K562 (cell line): Measurements from ENCODE around the gene YAF2. TPM values are rescaled to one million over a fixed set of nuclear protein-coding genes. Genes with fewer than 3 reads are reported as not detected.
A peak's percentile ranks its signal among the peaks of the same experiment; 100 is the strongest.

ENCODE experiments used
- ARHGAP35 ChIP-seq: fragments of 450-650 bp; IDR thresholded peaks from 2 replicates; pipeline ENCODE4 v1.6.1; 2018; ENCODE audit not compliant: partially characterized antibody
- EZH2 ChIP-seq: IDR thresholded peaks from 2 replicates; pipeline ENCODE4 v1.6.1; 2012; ENCODE audit warnings: low read depth, mild to moderate bottlenecking, inconsistent platforms, low read length, borderline replicate concordance
- TRIM24 ChIP-seq, 2 experiments: fragments of 450-650 bp; IDR thresholded peaks; 2 replicates each; pipeline ENCODE4 v1.6.1; 2016
- ZNF589 ChIP-seq: fragments of 200-800 bp; sonication (Bioruptor generic); IDR thresholded peaks from 2 replicates; pipeline ENCODE4 v1.6.1; 2016; ENCODE audit warnings: low read depth, missing genetic modification characterization, missing compliant biosample characterization
- polyA plus RNA-seq, 8 experiments: library from polyadenylated mRNA; depleted of rRNA in 4 of 8; stranded (reverse) in 5 of 8; unstranded in 3 of 8; fragments of >200 nt; fragmentation: Nextera tagmentation in 2 of 8; fragmentation: Illumina TruSeq in 1 of 8; extraction: Ambion mirVana in 2 of 8; extraction: Trizol in 1 of 8; gene quantifications; 2 replicates each; pipeline versions ENCODE4 v1.2.1 to v1.2.3, GENCODE V29; 2011 to 2014; ENCODE audit warnings: inconsistent platforms in 1 of 8, missing spikeins in 1 of 8
- total RNA-seq, 7 experiments: library from RNA; depleted of rRNA in 6 of 7; stranded (reverse); fragments of >200 nt in 6 of 7; fragmentation: Illumina TruSeq in 2 of 7; extraction: Trizol in 2 of 7; gene quantifications; 2 replicates each; pipeline versions ENCODE4 v1.2.1 to v1.2.3, GENCODE V29; 2011 to 2021; ENCODE audit warnings: low replicate concordance in 1 of 7
- TF ChIP-seq, protein P1 (sequence below): fragments of 450-650 bp; IDR thresholded peaks from 2 replicates; pipeline ENCODE4 v1.6.1; 2016; ENCODE audit warnings: borderline replicate concordance
- TF ChIP-seq, protein P2 (sequence below): fragments of 200-400 bp; formaldehyde crosslinking; IDR thresholded peaks from 2 replicates; pipeline ENCODE4 v1.6.1; 2017; ENCODE audit warnings: mild to moderate bottlenecking, low read depth, low read length, moderate library complexity

YAF2 gene
- total and polyA plus RNA-seq, 9 of the 15 experiments (the other 6 are each of a cell fraction or from before 2014, with no cell fraction given), result 10.6 to 26.4 (median 21.3) TPM

DNA sequence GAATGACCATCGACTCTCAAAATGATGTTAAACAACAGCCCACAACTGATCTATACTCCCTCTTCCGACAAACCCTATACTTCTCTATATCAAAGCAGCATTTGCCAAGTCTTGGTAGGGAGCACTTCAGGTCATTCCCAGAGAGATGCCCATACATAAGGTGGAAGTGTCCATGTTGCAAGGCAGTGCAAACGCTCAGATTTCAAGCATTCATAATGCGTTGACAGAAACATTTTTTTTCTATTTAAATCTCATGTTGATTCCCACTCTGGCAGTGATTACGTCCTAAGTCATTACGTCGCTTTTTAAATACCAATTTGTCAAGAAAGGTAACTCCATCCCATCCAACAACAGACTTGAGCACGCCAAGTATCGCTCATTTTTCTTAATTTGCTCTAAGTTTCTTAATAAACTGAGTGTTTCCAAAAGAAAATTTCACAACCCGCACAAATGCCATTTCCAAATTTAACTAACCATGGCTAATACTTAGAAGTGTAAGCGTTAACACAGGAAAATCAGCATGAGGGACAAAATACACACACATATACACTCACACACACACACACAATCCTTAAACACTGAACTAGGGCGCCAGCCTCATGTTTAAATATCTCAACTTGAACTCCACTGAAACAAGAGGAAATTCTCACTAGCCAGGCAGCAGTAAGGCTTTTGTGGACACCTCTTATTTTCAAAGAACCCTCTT, 94.4 kb downstream of the YAF2 start (continued):
- TF ChIP-seq ZNF589 (CRISPR knock-in tag) (no peak), EZH2 (no peak), ARHGAP35 (peak; percentile 14), TRIM24 (IDR thresholded peaks at IDR 0.05) (no peak)
- TF ChIP-seq, protein P1, sequence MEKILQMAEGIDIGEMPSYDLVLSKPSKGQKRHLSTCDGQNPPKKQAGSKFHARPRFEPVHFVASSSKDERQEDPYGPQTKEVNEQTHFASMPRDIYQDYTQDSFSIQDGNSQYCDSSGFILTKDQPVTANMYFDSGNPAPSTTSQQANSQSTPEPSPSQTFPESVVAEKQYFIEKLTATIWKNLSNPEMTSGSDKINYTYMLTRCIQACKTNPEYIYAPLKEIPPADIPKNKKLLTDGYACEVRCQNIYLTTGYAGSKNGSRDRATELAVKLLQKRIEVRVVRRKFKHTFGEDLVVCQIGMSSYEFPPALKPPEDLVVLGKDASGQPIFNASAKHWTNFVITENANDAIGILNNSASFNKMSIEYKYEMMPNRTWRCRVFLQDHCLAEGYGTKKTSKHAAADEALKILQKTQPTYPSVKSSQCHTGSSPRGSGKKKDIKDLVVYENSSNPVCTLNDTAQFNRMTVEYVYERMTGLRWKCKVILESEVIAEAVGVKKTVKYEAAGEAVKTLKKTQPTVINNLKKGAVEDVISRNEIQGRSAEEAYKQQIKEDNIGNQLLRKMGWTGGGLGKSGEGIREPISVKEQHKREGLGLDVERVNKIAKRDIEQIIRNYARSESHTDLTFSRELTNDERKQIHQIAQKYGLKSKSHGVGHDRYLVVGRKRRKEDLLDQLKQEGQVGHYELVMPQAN, result peak; percentile 50; the same call in 1 of the 2 replicates
- TF ChIP-seq, protein P2, sequence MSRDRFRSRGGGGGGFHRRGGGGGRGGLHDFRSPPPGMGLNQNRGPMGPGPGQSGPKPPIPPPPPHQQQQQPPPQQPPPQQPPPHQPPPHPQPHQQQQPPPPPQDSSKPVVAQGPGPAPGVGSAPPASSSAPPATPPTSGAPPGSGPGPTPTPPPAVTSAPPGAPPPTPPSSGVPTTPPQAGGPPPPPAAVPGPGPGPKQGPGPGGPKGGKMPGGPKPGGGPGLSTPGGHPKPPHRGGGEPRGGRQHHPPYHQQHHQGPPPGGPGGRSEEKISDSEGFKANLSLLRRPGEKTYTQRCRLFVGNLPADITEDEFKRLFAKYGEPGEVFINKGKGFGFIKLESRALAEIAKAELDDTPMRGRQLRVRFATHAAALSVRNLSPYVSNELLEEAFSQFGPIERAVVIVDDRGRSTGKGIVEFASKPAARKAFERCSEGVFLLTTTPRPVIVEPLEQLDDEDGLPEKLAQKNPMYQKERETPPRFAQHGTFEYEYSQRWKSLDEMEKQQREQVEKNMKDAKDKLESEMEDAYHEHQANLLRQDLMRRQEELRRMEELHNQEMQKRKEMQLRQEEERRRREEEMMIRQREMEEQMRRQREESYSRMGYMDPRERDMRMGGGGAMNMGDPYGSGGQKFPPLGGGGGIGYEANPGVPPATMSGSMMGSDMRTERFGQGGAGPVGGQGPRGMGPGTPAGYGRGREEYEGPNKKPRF, result no peak
